Left renal cortex interstitium (tissue), 4 donors: ENCODE results near the gene VAMP3. TPM values are rescaled to one million over a fixed set of nuclear protein-coding genes. Genes with fewer than 3 reads are reported as not detected.
"Not testable (repeated sequence)": the region's sequence is repeated elsewhere in the genome, so short reads cannot be mapped to it uniquely, and the experiment has no call there.

Experiments used
- DNase-seq, 4 donors: peaks; one replicate each; pipeline ENCODE4 v3.0.0-alpha.2; 2013; ENCODE audit warnings: low read depth in 4 of 4, low spot score in 2 of 4, missing footprints in 1 of 4
- polyA plus RNA-seq, 4 donors: library from polyadenylated mRNA; unstranded; fragments of 120-200 nt; gene quantifications; one replicate each; pipeline ENCODE4 v1.2.1, GENCODE V29; 2013; ENCODE audit not compliant: insufficient read length in 4 of 4

The VAMP3 gene
- polyA plus RNA-seq, 4 donors = 93.9 to 108 (median 101) TPM

DNA sequence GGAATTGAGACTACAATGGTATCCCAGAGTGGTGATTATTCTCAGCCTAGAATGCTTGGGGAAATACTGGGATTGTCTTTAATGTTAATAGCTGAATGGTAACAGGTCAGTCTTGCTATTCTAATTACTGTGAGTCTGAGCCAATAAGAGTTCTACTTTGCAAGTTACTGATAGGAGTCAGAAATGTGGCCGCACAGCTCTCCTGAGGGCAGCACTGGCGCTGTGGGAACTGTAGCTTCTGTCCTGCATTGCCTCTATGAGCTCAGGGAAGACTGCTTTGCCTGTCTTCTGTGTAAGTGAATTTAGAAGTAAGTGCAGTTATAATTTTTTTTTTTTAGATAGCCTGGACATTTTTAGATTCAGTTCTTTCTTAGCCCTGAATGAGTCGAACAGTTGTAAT is 10.0 kb upstream of the VAMP3 start:
- no peak for DNase-seq

DNA sequence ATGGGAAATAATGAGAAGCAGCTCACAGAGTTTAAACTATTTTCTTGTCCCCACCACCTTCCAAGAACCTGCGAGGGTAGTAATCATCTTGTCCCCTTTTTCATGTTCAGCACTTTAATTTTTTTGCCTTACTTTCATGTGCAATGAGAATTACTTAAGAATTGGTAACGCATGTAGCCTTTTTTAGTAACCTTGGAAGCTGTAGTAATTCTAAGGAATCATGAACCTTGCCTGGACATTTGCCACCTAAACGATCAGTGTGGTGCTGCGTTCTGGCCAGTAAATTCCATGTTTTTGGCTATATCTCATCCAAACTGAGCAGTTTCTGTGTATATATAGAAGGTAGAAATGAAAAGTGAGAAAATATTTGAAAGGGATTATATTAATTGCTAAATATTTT is 3.9 kb upstream of the VAMP3 start:
- DNase-seq = no peak

DNA sequence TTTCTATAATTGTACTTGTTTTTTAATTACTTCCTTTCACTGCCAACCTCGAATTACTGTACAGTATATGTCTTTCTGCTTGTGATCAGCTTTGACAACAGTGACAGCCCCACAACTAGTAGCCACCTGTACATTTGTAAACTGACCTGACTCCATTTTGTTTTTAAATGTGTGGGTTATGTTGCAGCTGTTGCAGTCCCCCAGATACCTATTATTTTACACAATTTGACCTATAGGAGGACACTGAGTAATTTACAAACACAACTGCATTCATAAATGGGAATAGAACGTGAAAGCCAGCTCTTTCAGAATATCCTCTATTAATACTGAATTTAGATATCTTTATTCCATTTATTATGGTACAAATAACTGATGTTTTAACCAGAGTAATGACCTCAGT is 2.5 kb upstream of the VAMP3 start:
- no peak for DNase-seq

DNA sequence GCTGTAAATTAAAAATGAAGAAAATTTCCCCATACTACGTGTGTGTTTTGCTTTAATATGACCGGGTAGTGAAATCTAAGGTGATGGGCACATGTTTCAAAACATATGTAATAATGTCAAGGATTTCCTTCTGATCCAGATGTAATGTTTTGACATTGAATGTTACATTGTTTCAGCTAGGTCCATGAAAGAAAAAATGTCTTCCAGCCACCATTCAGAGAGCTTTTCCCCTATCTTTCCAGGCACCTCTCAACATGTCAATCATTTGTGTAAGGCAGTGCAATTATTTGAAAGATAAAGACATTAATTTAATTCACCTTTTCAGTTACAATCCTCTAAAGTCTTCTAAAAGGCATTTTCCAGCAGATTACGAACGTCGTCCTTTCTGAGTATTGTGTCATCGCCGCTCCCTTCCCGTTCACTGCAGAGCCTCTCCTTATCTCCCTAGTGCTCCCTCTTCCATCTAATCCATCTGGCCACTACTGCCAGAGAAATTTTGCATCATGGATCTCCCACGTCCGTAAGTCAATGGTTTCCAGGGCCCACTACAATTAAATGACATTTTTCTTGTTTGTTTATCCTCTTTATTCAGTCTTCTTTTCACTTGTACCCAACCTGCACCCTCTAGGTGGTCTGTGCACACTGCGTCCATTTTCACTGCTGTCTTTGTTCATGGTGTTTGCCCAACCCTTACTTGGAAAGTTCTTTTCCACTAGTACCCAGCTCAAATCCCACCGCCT is 1.3 kb upstream of the VAMP3 start:
- no peak for DNase-seq

DNA sequence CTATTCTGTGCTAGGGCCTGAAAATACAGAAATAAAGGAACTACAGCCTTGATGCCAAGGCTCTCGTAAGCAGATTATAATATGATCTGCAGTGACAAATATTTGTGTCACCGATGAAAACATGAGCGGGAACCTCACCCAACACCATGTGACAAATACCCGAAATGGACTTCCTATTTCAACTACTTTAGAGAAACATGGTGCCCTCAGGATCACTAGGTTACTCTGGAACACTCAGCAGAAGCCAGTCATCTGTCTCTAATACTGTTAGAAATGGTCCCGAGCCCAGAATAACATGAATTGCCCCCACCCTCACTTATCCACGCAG is 463 bp upstream of the VAMP3 start:
- no peak for DNase-seq

DNA sequence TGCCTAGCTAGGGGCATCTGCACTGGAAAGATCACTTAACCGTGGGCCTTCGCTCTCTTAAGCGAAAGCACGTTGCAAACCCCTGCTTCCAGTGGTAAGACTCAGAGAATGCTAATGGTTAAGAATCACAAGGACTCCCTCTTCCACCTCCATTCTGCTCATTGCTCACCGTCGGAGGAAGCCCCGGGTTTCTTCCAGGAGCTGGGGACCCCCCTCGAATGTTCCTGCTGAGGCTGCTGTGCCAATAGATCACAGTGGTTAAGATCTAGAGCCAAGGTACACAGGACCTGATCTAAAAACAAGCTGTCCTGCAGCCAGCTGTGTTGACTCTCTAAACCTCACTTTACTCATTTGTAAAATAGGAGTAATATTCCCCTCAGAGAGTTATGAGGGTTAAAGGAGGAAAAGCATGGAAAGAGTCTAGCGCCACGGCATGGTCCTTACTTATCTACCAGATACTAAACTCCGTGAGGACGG is 765 bp downstream of the VAMP3 start:
- no peak for DNase-seq

DNA sequence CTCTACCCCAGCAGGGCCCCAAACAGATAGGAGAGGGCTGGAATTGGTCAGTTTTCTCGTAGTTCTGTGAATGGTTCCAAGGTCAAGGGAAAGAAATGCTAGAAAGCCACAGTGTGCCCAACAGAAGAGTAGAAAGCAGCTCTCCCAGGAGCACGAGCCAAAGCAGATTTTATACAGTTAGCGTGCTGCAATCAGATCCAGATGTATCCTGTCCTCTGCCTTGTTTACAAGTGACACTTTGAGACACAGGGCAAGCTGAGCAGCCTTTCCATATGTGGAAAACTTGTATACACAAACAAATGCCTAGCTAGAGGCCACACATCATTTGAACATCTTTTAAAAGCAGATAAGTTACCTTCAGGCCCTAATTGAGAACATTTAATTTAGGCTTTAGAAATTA is 6.5 kb downstream of the VAMP3 start:
- DNase-seq = no peak

DNA sequence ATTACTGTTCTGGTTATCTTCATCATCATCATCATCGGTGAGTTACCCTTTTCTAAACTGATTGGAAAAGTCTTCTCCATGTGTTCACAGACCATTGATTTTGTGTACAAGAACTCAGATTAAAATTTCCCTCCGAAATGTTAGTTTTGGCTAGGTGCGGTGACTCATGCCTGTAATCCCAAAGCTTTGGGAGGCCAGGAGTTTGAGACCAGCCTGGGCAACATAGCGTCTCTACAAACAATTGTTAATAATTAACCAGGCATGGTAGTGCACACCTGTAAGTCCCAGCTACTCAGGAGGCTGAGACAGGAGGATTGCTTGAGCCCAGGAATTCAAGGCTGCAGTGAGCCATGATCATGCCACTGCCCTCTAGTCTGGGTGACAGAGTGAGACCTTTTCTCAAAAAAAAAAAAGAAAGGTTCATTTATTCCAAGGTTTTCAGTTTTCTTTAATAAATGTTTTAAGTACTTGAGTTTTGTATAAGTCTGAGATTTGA is 7.1 kb downstream of the VAMP3 start:
- no peak for DNase-seq

DNA sequence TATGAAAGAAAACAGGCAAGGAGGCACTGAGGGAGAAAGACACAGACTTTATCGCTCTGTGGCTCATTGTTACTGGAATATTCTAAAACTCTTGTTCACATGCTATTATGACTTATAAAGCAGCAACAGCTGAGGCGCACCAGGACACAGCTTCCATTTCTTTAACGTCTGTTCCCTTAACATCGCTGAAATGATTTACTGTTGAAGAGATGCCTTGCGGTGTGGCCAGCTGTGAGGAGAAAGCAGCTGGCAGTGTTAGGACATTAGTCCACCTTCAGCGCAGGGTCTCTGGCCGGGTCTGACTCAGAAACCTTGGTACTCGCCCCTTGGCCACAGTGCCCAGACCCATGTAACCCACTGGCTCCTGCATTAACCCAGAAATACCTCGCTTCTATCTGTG is 9.9 kb downstream of the VAMP3 start:
- DNase-seq = no peak

DNA sequence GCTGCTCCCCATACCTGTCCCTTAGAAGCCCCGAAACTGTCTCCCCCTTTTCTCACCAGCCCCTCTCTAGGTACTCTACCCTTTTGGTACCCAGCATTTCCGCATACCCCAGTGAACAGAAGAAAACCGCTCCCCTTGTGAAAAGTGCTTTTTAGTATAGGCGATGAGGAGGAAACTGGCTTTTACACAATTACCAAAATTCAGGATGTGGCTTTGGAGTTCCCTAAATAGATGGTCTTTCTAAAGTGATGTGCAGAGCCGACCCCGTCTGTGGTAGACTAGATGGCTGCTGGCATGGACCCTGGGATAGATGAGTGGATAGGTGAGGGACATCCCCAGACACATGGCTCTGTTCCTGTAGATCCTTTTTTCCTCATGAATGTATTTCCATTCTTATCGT is 10.4 kb downstream of the VAMP3 start:
- no peak for DNase-seq

DNA sequence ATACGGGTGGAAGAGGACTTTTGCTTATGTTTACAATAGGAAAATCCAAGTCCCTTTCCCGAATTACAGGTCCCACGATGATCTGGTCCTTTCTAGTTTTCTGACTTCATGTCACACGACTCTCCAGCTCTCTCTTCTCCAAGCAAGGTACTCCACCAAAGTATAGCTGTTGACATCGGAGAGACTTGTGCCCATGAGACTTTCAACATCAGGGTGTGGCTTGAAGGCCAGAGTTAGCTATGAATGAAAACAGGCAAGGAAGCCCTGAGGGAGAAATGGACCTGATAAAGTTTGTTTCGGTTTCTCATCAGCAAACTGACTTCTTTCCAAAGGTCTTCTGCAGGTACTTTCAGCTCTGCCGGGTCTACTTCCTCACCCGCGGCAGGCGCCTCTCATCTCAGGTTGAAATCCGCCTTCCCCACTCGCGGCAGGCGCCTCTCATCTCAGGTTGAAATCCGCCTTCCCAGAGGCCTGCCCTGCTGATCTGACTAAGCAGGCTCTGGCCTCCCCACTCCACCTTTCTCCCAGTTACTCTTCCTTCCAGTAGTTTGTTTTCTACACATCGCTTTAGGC is 10.9 kb downstream of the VAMP3 start:
- DNase-seq = no peak

DNA sequence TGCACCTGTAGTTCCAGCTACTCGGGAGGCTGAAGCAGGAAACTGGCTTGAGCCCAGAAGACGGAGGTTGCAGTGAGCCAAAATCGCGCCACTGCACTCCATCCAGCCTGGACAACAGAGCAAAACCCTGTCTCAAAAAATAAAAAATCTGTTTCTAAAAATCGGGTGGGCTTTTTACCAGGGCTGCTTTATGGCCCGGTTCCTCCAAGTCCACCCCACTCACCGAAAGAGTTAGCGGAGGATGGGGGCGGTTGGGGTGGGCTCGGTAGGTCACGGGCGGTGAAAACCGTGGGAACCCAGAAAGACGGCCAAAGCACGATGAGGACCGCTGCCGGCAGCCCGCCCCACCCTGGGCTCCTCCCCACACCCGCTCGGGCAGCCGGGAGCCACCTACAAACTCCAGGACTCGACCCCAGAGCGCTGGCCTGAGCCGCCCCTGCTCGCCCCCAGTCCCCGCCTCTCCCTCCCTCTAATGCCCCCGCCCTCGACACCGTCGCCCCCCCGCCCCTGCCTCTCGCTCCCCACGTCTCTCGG is 12.1 kb downstream of the VAMP3 start:
- no peak for DNase-seq

DNA sequence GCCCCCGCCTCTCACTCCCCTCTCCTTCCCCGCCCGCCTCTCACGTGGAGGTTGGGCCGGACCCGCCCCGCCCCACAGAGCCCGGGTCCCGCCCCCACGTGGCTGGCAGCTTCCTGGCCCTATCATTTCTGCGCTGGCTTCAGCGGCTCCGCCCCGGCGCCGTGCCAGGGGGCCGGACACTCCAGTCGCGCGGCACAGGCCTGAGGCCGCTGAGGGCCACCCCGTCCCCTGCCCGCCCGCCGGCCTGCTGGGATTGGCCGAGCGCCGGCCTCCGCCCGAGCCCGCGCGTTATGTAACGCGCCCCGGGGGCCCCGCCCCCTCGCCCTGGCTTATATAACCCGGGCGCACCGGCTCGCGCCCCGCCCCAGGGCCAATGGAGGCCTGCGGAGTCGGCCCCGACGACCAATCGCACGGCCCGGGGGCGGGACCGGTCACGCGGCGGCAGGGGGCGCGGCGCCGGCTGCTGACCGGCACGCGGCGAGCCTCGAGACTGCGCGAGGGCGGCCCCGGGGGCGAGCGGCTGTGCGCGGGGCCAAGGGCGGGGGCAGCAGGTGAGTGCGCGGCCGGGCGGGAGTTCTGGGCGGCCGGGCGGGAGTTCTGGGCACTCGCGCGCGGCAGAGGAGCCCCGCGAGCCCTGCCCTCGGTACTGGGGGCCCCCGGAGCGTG is 12.9 kb downstream of the VAMP3 start, which contains the start of gene PER3:
PER3 (plus strand) TSS at position 466 of the 666 bp plus-strand sequence. CDS start 587 bp downstream, outside the sequence.
- peak; percentile 78 to 93 (median 90) for DNase-seq

DNA sequence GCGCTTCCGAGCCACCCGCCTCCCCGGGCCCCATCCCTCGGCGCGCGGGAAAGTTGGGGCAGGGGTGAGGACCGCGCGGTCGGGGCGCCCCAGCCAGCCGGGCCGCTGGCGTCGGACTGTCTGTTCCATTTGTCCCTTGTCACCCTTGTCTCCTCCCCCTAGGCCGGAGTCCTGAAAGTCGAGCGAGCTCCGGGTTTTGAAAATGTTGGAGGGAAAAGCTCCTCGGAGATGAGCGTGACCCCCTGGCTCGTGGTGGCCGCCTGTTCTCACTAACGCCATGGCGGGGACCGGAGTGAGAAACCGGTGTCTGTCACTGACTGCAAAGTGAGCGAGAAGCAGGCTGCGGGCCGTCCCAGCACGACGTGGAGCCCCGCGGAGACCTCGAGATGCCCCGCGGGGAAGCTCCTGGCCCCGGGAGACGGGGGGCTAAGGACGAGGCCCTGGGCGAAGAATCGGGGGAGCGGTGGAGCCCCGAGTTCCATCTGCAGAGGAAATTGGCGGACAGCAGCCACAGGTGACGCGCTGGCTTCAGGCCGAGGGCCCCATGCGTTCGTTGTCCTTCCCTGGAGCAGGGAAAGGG is 13.5 kb downstream of the VAMP3 start:
- DNase-seq = no peak

DNA sequence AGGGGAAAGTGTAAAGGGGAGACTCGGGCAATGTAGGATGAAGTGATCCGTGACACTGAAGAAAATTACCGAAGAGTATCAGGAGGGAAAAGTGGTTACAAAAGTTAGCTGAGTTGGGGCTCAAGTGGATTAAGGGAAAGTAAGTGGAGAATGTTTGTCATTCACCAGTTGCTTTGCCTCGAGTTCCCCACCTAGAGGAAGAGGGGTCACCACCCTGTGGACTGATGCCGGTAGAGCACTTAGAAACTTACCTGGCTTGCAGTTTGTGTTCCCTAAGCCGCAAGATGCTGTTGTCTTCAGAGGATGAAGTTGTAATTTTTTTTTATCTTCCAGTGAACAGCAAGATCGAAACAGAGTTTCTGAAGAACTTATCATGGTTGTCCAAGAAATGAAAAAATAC is 14.0 kb downstream of the VAMP3 start:
- DNase-seq = no peak

DNA sequence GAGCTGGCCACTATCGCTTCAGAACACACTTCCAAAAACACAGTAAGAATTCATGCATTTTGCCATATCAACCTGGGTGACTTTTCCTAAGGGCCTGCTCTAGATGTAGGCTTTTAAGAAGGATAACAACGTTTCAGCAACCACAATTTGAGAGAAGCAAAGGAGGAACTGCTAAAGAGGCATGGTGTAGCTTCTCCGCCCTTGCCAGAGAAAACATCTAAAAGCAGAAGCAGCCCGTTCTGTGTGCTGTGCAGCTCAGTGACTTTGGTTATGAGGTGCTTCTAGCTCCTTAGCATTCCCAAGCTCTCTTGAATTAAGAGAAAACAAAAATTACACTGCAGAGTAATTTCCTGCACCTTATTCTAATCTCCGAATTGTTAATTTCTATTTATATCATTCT is 15.7 kb downstream of the VAMP3 start:
- no peak for DNase-seq

DNA sequence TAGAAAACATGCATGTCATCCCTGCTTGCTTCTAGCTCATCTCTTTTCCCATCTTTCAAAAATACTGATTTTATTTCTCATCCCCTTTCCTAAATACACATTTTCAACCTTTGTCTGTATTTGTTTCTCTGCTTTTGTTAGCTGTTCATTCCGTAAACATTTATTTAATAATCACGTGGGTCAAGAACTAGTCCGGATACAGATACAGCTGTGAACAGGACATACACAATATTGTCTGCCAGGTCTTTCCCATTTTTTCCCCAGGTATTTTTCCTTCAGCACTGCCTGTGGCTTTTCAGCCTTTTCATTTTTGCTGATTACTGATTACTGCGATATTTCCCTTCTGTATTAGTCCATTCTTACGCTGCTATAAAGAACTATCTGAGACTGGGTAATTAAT is 18.7 kb downstream of the VAMP3 start:
- DNase-seq = no peak

DNA sequence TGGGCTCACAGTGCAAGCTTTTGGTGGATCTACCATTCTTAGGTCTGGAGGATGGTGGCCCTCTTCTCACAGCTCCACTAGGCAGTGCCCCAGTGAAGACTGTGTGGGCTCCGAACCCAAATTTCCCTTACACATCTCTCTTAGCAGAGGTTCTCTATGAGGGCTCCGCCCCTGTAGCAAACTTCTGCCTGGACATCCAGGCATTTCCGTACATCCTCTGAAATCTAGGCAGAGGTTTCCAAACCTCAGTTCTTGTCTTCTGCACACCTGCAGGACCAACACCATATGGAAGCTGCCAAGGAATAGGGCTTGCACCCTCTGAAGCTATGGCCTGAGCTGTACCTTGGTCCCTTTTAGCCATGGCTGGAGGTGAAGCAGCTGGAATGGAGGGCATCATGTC is 19.9 kb downstream of the VAMP3 start:
- not testable (repeated sequence) for DNase-seq

DNA sequence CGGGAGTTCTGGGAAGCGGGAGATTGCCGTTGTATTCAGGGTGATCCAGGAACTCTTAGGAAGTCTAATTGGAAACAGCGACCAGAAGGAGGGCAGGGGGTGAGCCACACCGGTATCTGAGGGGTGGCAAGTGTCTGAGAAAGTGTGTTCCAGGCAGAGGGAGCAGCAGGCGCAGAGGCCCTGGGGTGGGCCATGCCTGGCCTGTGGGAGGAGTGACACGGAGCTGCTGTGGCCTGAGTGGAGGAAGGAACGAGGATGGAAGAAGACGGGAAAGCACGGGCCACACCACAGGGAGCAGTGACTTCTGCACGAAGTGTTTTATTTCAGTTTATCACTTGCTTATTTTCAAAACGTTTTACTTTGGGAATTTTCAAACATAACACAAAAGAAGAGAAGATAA is 24.3 kb downstream of the VAMP3 start:
- DNase-seq = no peak

DNA sequence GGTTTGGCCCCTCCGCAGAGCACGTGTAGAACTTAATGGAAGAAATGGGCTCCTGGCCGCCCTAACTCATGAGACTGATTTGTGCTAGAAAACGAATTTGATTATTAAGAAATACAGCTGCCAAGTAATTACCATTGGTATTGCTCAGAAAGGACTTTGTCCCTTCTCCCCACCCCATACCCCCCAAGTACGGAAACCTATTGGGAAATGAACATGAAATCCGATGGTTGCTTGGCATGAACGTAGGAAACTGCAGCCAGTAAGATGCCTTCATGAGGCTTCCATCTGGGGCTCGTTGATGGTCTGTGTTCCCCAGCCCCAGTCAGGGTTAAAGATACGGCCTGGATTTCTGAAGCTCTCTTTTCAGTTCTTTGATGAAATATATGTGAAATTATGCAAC is 34.4 kb downstream of the VAMP3 start:
- no peak for DNase-seq

DNA sequence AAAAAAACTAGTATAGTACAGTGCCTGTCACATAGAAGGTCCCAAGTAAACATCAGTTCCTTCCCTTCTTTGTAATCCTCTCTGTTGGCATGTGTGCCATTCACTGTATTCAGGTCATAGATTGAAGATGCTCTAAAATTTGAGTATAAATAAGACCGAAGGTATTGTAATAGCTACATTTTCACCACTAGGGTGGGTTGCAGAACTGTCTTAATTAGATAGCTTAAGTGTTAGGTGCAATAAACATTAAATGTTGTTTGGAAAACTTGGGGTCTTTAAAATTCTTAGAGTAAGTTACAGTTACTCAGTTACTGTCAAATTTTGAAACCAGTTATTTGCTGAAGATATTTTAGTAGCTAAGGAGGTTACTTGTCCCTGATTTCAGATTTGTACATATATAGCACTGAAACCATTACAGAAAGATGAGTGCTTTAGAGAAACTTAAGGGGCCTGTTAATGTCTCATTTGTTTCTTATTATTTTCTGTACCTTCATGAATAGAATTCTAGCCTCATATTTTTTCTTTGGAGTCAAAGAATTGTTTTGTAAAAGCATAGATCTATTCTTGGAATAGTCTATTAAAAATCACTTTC is 37.3 kb downstream of the VAMP3 start:
- DNase-seq = no peak
